Smooth muscle cell (in vitro differentiated cells): ENCODE results near the gene SETD3. TPM values are rescaled to one million over a fixed set of nuclear protein-coding genes. Genes with fewer than 3 reads are reported as not detected.

Experiments used
- DNase-seq: peaks from one replicate; lab custom pipeline; 2025; ENCODE audit not compliant: unreplicated experiment; lab: John Stamatoyannopoulos, UW
- H2AFZ ChIP-seq: fragments of 200-600 bp; sonication (generic); 2 replicates; pipeline ENCODE4 v1.6.0; 2016; ENCODE audit warnings: antibody characterized with exemption, low read depth, mild to moderate bottlenecking
- H3F3A ChIP-seq: fragments of 200-600 bp; sonication (generic); 2 replicates; pipeline ENCODE4 v1.6.0; 2017; ENCODE audit warnings: antibody characterized with exemption, low read depth
- H3K27ac ChIP-seq: fragments of 200-600 bp; sonication (generic); 2 replicates; pipeline ENCODE4 v1.5.1; 2016; ENCODE audit warnings: low read depth, mild to moderate bottlenecking
- H3K27me3 ChIP-seq: fragments of 200-600 bp; sonication (generic); 2 replicates; pipeline ENCODE4 v1.6.1; 2016; ENCODE audit warnings: low read depth, mild to moderate bottlenecking
- H3K36me3 ChIP-seq: fragments of 200-600 bp; sonication (generic); 2 replicates; pipeline ENCODE4 v1.5.1; 2016; ENCODE audit warnings: low read depth
- H3K4me1 ChIP-seq: fragments of 200-600 bp; sonication (generic); 2 replicates; pipeline ENCODE4 v1.5.1; 2016; ENCODE audit warnings: low read depth
- H3K4me2 ChIP-seq: fragments of 200-600 bp; sonication (generic); 2 replicates; pipeline ENCODE4 v1.6.0; 2016; ENCODE audit warnings: mild to moderate bottlenecking
- H3K4me3 ChIP-seq: fragments of 200-600 bp; sonication (generic); 2 replicates; pipeline ENCODE4 v1.5.1; 2016; ENCODE audit warnings: mild to moderate bottlenecking
- H3K79me2 ChIP-seq: fragments of 200-600 bp; sonication (generic); 2 replicates; pipeline ENCODE4 v1.6.0; 2016; ENCODE audit warnings: low read depth, mild to moderate bottlenecking
- H3K9ac ChIP-seq: fragments of 200-600 bp; sonication (generic); 2 replicates; pipeline ENCODE4 v1.6.0; 2016; ENCODE audit warnings: low read depth
- H3K9me3 ChIP-seq: fragments of 200-600 bp; sonication (generic); replicated peaks from 2 replicates; pipeline ENCODE4 v1.5.1; 2016; ENCODE audit warnings: low read depth
- H4K20me1 ChIP-seq: fragments of 200-600 bp; sonication (generic); 2 replicates; pipeline ENCODE4 v1.6.0; 2016; ENCODE audit warnings: low read depth
- WGBS: methylation state at CpG from one replicate; pipeline ENCODE4 v1.1.7; 2016; ENCODE audit warnings: low lambda C conversion rate; 5-methylcytosine and 5-hydroxymethylcytosine counted together
- polyA plus RNA-seq: library from polyadenylated mRNA; unstranded; fragments of >200 nt; fragmentation: Nextera tagmentation; extraction: Ambion mirVana; gene quantifications from 2 replicates; pipeline ENCODE4 v1.2.1, GENCODE V29; 2016
- total RNA-seq: library from RNA; depleted of rRNA; stranded (reverse); fragments of >200 nt; gene quantifications from 2 replicates; pipeline ENCODE4 v1.2.3, GENCODE V29; 2014
- TF ChIP-seq, protein P1 (sequence below): fragments of 200-600 bp; sonication (generic); IDR thresholded peaks from 2 replicates; pipeline ENCODE4 v1.5.1; 2017; ENCODE audit warnings: borderline replicate concordance, mild to moderate bottlenecking, antibody characterized with exemption; ENCODE audit not compliant: insufficient read depth, poor library complexity, severe bottlenecking

Gene SETD3
- total and polyA plus RNA-seq, 2 experiments from 2014 or later, result 49.2 to 74.9 TPM

DNA sequence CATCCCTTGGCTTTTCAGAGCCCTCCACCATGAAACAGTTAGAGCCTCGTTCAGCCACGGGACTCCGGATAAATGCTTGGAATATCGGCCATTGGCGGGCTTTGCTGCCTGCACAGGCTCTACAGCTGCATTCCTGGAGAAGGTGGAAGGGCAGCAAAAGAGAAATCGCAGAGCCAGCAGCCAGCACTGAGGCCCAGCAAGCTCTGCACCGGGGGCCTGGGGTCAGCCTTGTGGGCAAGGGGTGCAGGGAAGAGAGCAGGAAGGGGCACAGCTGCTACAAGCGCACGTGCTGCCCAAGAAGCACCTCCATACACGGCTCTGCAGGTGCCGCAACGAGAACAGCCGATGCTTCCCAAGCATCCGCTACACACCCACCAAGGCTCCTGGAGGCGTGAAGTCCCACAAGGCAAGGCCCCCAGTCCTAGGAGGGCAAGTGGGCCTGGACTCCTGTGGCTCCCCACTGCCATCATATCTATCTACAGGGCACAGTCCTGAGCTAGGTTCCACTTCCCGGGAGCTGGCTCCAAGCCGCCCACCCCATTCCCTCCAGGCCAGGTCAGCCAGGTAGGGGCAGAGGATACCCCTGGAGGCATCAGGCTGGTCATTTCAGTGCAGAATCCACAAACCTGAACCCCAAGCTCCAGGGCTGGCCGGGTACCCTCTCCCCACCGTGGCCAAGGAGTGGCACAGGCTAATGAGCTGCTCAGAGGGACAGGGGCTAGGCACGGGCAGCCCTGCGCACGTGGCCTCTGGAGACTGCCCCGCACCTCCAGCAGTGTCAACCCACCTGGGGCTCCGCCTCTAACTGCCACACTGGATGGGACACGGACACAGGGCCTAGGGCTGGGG, 40.7 kb upstream of the SETD3 start:
- H3K27me3 ChIP-seq, result no peaks in the 10 kb centered on the region
- WGBS, result 93% methylated on average over 25 of the region's 25 CpGs
- peaks cover 5% of the 10 kb centered on the region for H3F3A ChIP-seq
- H3K9me3 ChIP-seq, result no peaks in the 10 kb centered on the region
- TF ChIP-seq, protein P1, sequence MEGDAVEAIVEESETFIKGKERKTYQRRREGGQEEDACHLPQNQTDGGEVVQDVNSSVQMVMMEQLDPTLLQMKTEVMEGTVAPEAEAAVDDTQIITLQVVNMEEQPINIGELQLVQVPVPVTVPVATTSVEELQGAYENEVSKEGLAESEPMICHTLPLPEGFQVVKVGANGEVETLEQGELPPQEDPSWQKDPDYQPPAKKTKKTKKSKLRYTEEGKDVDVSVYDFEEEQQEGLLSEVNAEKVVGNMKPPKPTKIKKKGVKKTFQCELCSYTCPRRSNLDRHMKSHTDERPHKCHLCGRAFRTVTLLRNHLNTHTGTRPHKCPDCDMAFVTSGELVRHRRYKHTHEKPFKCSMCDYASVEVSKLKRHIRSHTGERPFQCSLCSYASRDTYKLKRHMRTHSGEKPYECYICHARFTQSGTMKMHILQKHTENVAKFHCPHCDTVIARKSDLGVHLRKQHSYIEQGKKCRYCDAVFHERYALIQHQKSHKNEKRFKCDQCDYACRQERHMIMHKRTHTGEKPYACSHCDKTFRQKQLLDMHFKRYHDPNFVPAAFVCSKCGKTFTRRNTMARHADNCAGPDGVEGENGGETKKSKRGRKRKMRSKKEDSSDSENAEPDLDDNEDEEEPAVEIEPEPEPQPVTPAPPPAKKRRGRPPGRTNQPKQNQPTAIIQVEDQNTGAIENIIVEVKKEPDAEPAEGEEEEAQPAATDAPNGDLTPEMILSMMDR, result no peak
- no peak overlapping the region for H3K4me2 ChIP-seq
- no peaks in the 10 kb centered on the region for H3K36me3 ChIP-seq
- H2AFZ ChIP-seq, result no peak overlapping the region
- H3K4me3 ChIP-seq, result no peak overlapping the region
- no peak for DNase-seq
- H4K20me1 ChIP-seq, result peaks cover 15% of the 10 kb centered on the region
- no peaks in the 10 kb centered on the region for H3K79me2 ChIP-seq
- no peak overlapping the region for H3K9ac ChIP-seq
- no peak overlapping the region for H3K27ac ChIP-seq
- peaks cover 38% of the 10 kb centered on the region for H3K4me1 ChIP-seq

DNA sequence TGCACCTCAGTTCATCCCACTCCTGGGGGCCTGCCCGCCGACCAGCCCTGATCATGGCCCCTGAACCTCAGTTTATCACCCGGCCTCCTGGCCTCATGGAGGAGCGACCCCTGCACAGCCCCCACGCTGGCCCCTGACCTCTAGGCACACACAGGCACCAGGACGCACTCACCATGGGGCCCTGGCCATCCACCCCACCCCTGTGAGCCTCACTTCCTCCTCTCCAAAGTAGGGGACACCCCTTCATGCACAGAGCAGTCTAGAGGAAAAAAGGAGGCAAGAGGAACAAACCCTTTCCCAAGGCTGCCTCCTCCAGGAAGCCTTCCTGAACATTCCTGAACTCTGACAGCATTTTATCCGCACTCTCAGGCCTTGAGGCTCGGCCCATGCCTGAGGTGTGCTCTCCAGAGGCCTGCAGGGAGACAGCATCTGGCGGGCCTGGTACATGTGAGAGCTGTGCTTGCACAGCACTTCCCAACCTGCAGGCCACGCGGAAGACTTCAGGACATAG, 40.0 kb upstream of the SETD3 start:
- 84% methylated on average over 11 of the region's 11 CpGs for WGBS
- peaks cover 15% of the 10 kb centered on the region for H4K20me1 ChIP-seq
- TF ChIP-seq, protein P1, result no peak
- no peaks in the 10 kb centered on the region for H3K79me2 ChIP-seq
- H3K27ac ChIP-seq, result no peak overlapping the region
- H3K4me1 ChIP-seq, result peaks cover 38% of the 10 kb centered on the region
- H3K36me3 ChIP-seq, result no peaks in the 10 kb centered on the region
- DNase-seq, result no peak
- H3F3A ChIP-seq, result peaks cover 5% of the 10 kb centered on the region
- no peak overlapping the region for H3K9ac ChIP-seq
- no peak overlapping the region for H2AFZ ChIP-seq
- H3K9me3 ChIP-seq, result no peaks in the 10 kb centered on the region
- H3K4me3 ChIP-seq, result no peak overlapping the region
- H3K27me3 ChIP-seq, result no peaks in the 10 kb centered on the region
- H3K4me2 ChIP-seq, result no peak overlapping the region

DNA sequence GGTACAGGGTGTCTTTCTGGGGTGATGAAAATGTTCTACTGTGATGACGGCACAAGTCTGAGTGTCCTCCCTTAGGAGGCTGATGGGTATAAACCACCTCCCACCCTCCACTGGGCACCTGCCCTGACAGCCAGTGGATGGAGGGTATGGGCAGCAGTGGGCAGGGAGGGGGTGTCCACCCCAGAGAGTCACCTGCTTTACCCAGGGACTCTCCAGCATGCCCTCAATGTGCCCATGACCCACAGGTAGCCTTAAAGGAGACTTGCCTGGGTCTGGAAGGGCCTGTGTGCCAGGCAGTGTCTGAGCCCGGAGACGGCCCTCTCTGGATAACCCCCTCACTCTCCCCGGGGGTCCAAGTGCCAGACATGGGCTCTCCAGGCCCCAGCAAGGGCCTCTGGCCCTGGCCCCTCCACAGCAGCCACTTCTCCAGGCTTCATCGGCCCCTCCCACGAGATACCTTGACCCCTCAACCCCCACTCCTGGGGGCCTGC, 39.3 kb upstream of the SETD3 start:
- Histone ChIP-seq H3K27ac (no peak overlapping the region), H3K9ac (no peak overlapping the region), H3K79me2 (no peaks in the 10 kb centered on the region), H3F3A (peaks cover 5% of the 10 kb centered on the region), H3K4me2 (no peak overlapping the region), H4K20me1 (peaks cover 15% of the 10 kb centered on the region), H3K4me3 (no peak overlapping the region), H3K36me3 (no peaks in the 10 kb centered on the region), H3K4me1 (peaks cover 33% of the 10 kb centered on the region), H2AFZ (no peak overlapping the region), H3K9me3 (no peaks in the 10 kb centered on the region), H3K27me3 (no peaks in the 10 kb centered on the region)
- WGBS, result 97% methylated on average over 3 of the region's 6 CpGs
- no peak for DNase-seq
- TF ChIP-seq, protein P1, result no peak
